Lower leg skin (tissue), 4 donors: Measurements from ENCODE around the gene PDE7B. TPM values are rescaled to one million over a fixed set of nuclear protein-coding genes. Genes with fewer than 3 reads are reported as not detected.

Experiments used
- DNase-seq, 2 donors: peaks; one replicate each; pipeline ENCODE4 v3.0.0-alpha.2; 2019; ENCODE audit warnings: low spot score in 2 of 2
- H3K4me3 ChIP-seq: fragments of 200-600 bp; sonication (generic); 2 replicates; pipeline ENCODE4 v1.5.1; 2017; ENCODE audit warnings: mild to moderate bottlenecking, low read depth; ENCODE audit not compliant: poor library complexity, severe bottlenecking
- POLR2A ChIP-seq, 2 donors: fragments of 450-650 bp; IDR thresholded peaks; one replicate each; pipeline ENCODE4 v1.6.1; 2016 to 2017; ENCODE audit warnings: antibody characterized with exemption in 2 of 2, mild to moderate bottlenecking in 1 of 2, moderate library complexity in 1 of 2
- WGBS, 2 donors: methylation state at CpG; one replicate each; pipeline ENCODE4 v1.1.5; 2018; 5-methylcytosine and 5-hydroxymethylcytosine counted together
- intact Hi-C: fragments of 100-400 bp; cut with DNase I; formaldehyde crosslinking; loops from one replicate; pipeline ENCODE4 v1.15.0; 2023; ENCODE audit warnings: low total_unique reads
- total RNA-seq, 4 donors: library from RNA; depleted of rRNA; stranded (reverse); fragments of >200 nt; gene quantifications; one replicate each; pipeline ENCODE4 v1.1.0, GENCODE V29; 2016
- TF ChIP-seq, protein P1 (sequence below), 3 donors: fragments of 450-650 bp; IDR thresholded peaks; one replicate each; pipeline ENCODE4 v1.5.1; 2016; ENCODE audit warnings: antibody characterized with exemption in 3 of 3, mild to moderate bottlenecking in 3 of 3, moderate library complexity in 2 of 3

PDE7B gene
- total RNA-seq, 4 donors from 2014 or later, result 0.30 to 1.5 (median 0.89) TPM

DNA sequence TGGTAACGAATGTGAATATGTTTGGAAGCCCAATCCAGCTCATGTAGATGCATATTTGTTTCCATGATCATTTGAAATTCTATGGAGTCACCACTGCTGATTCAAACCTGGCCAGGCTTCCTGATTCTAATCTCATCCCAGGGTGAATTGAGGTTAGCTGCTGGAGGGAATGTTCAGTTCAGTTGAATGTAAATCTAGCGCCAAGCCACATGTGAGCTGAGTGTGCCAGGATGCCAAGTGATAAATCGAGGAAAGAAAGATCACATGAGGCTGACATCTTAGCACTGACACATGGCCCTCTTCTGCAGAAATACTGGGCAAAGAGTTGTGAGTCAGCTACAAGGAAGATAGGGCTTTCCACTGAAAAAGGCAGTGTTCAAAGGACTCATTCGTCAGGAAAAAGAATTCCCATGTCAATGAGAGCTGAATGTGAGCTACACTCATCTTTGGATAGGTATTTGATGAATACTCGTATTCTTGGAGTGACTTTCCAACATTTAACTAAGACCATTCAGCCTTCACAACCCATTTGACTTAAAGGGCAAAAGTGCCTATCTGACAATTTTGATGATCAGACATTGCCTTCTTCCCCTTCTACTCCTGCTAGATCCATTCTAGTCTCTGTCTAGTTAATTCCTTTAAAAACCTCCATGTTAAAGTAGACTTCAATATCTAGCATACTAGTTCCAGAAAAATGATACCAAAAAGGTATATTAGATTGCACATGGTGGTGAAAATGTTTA, 226.5 kb downstream of the PDE7B start:
- 35 to 42% methylated on average over 5 of the region's 5 CpGs for WGBS, 2 donors

DNA sequence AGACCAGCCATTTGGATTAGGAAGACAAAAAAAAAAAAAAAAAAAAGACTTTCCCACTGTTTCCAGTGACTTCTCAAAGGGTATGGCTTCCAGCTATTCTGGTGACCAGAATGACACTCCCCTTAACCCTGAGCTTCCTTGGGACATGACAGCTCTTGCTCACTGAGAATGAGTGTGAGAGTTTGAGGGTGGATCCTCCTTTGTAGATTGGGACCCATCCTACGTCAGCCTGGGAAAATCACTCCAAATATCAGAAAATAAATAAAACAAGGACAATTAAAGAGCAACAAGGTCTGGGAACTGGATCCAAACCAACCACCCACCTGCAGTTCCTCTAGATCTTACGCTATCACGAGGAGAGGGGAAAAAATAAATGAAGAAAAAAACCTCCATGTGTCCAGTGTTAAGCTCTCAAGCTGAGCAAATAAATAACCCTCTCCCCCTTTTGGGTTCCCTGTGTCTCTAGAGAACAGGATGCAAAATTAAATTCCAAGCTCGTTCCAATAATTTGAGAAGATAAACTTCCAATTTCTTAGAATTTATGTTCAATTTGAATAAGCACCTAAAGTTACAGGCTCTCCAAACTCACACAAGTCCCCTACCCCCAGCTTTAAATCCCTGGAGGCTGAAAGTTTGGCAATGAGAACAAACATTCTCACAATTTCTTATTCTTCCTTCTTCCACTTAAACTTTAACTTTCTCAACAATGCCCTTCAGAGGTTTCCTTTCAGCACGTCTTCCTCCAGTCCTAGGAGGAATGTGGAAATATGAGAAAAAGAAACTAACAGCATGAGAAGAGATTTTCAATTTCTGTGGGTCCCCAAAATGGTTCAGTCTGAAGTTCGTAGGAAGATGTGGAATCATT, 228.4 kb downstream of the PDE7B start:
- intact Hi-C loops, result no loop called here
- TF ChIP-seq, protein P1, sequence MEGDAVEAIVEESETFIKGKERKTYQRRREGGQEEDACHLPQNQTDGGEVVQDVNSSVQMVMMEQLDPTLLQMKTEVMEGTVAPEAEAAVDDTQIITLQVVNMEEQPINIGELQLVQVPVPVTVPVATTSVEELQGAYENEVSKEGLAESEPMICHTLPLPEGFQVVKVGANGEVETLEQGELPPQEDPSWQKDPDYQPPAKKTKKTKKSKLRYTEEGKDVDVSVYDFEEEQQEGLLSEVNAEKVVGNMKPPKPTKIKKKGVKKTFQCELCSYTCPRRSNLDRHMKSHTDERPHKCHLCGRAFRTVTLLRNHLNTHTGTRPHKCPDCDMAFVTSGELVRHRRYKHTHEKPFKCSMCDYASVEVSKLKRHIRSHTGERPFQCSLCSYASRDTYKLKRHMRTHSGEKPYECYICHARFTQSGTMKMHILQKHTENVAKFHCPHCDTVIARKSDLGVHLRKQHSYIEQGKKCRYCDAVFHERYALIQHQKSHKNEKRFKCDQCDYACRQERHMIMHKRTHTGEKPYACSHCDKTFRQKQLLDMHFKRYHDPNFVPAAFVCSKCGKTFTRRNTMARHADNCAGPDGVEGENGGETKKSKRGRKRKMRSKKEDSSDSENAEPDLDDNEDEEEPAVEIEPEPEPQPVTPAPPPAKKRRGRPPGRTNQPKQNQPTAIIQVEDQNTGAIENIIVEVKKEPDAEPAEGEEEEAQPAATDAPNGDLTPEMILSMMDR (IDR thresholded peaks at IDR 0.05), result no peak
- no peak for TF ChIP-seq POLR2A (IDR thresholded peaks at IDR 0.05)
- DNase-seq, result no peak
- no peak overlapping the region for H3K4me3 ChIP-seq
- 72 to 80% methylated on average over 6 of the region's 6 CpGs for WGBS, 2 donors

More for the DNA sequence above, 226.5 kb downstream of the PDE7B start:
- TF ChIP-seq, protein P1 (IDR thresholded peaks at IDR 0.05), result no peak
- no peak for TF ChIP-seq POLR2A (IDR thresholded peaks at IDR 0.05)
- DNase-seq, result no peak
- intact Hi-C loops, result no loop called here
- H3K4me3 ChIP-seq, result no peak overlapping the region

GRCh38 chr6:136083540-136083939, 232.0 kb downstream of the PDE7B start:
- intact Hi-C loops, result no loop called here
- no peak for TF ChIP-seq POLR2A (IDR thresholded peaks at IDR 0.05)
- TF ChIP-seq, protein P1 (IDR thresholded peaks at IDR 0.05), result no peak
- DNase-seq, result no peak
- H3K4me3 ChIP-seq, result no peak overlapping the region

GRCh38 chr6:136084403-136084802, 232.9 kb downstream of the PDE7B start:
- TF ChIP-seq POLR2A (IDR thresholded peaks at IDR 0.05), result no peak
- TF ChIP-seq, protein P1 (IDR thresholded peaks at IDR 0.05), result no peak
- no peak for DNase-seq
- no peak overlapping the region for H3K4me3 ChIP-seq
- WGBS, 2 donors, result 81 to 86% methylated on average over 1 of the region's 1 CpG
- intact Hi-C loops, result no loop called here

GRCh38 chr6:136085370-136086115, 234.0 kb downstream of the PDE7B start:
- intact Hi-C loops, result no loop called here
- TF ChIP-seq, protein P1 (IDR thresholded peaks at IDR 0.05), result no peak
- no peak for TF ChIP-seq POLR2A (IDR thresholded peaks at IDR 0.05)
- no peak for DNase-seq
- no peak overlapping the region for H3K4me3 ChIP-seq
- 80 to 87% methylated on average over 6 of the region's 6 CpGs for WGBS, 2 donors
